ENCODE results near the gene ARL4D.
A peak's percentile ranks its signal among the peaks of the same experiment; 100 is the strongest.

ARL4D gene, protein sequence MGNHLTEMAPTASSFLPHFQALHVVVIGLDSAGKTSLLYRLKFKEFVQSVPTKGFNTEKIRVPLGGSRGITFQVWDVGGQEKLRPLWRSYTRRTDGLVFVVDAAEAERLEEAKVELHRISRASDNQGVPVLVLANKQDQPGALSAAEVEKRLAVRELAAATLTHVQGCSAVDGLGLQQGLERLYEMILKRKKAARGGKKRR

DNA sequence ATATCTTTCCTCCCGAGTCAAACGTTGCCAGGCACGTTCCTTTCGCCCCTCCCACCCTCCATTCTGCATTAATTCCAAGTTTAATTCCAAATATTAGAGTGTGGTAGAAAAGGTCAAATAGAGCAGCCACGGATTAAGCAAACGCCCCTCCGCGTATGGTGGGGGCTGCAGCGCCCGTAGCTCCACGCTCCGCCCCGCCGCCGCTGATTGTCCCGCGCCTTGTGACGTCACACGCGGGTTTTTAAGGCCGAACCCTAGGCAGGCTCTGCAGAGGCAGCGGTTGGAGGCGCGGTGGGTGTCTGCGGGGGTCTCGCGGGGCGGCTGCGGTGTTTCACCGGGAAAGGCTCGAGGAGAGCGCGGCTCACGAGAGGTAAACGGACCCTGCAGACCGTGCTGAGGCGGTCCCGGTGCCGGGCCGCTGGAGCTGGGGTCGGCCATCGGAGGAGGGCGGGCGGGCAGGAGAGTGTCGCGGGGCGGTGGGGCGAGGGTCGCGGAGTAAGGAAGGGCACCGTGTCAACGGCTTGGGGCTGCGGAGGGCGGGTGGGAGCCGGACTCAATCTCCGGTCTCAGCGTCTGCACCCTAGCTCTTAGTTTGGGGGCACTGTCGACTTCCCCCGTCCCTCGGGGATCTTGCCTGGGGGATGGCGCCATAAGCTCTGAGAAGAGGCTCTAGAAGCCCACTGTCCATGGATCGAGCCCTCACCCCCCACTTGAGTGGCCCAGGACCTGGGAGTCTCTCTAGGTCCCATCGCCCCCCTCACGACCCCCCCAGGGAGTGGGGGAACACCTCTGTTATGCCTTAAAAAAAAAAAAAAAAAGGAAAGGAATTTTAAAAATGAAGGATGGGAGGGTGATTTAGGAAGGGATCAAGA is at the start of gene ARL4D:
ARL4D (plus strand) TSS at position 270 of the 872 bp plus-strand sequence. CDS start 740 bp downstream, outside the sequence.
- peaks cover 3% of the 10 kb centered on the region for H3K36me3 ChIP-seq (ENCODE audit: control insufficient read depth, insufficient read depth, low read length)
- peak within 1 kb of the TSS; percentile 75 for H3K9ac ChIP-seq (ENCODE audit: low read length)
- H3K27me3 ChIP-seq (ENCODE audit: control insufficient read depth, insufficient read depth, low read length), result no peaks in the 10 kb centered on the region
- H3K4me1 ChIP-seq (ENCODE audit: control insufficient read depth, insufficient read depth, low read length), result peaks cover 23% of the 10 kb centered on the region
- peak within 1 kb of the TSS; percentile 90 for H3K4me3 ChIP-seq (ENCODE audit: low read length)
- H3K27ac ChIP-seq (ENCODE audit: low read depth, low read length), result peak within 1 kb of the TSS; percentile 95

DNA sequence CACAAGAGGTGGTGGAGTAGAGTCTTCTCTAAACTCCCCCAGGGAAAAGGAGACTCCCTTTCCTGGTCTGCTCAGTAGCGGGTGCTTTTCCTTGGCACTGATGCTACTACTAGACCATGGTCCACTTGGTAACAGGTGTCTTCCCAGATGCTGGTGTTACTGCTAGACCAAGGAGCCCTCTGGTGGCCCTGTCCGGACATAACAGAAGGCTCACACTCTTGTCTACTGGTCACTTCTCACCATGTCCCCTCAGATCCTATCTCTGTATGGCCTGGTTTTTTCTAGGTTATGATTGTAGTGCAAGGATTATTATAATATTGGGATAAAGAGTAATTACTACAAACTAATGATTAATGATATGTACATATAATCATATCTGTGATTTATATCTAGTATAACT is 49.7 kb upstream of the ARL4D start:
- no peak overlapping the region for H3K9ac ChIP-seq (ENCODE audit: low read length)
- no peak overlapping the region for H3K27ac ChIP-seq (ENCODE audit: low read depth, low read length)
- no peaks in the 10 kb centered on the region for H3K27me3 ChIP-seq (ENCODE audit: control insufficient read depth, insufficient read depth, low read length)
- H3K4me1 ChIP-seq (ENCODE audit: control insufficient read depth, insufficient read depth, low read length), result no peaks in the 10 kb centered on the region
- H3K4me3 ChIP-seq (ENCODE audit: low read length), result no peak overlapping the region
- H3K36me3 ChIP-seq (ENCODE audit: control insufficient read depth, insufficient read depth, low read length), result no peaks in the 10 kb centered on the region

DNA sequence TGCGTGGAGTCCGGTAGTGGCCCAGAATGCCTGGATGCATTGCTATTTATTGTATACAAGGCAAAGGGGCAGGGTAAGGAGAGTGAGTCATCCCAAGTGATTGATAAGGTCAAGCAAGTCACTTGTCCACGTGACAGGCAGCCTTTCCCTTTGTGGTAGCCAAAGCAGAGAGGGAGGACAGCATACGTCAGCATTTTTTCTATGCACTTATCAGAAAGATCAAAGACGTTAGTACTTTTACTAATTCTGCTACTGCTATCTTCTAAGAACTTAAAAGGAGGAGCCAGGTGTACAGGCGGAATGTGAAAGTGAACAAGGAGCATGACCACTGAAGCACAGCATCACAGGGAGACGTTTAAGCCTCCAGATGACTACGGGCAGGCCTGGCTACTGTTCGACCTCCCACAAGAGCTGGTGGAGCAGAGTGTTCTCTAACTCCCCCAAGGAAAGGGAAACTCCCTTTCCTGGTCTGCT is 47.9 kb upstream of the ARL4D start:
- Histone ChIP-seq H3K4me1 (ENCODE audit: control insufficient read depth, insufficient read depth, low read length) (no peaks in the 10 kb centered on the region), H3K9ac (ENCODE audit: low read length) (no peak overlapping the region), H3K27ac (ENCODE audit: low read depth, low read length) (no peak overlapping the region), H3K4me3 (ENCODE audit: low read length) (no peak overlapping the region), H3K27me3 (ENCODE audit: control insufficient read depth, insufficient read depth, low read length) (no peaks in the 10 kb centered on the region), H3K36me3 (ENCODE audit: control insufficient read depth, insufficient read depth, low read length) (no peaks in the 10 kb centered on the region)

DNA sequence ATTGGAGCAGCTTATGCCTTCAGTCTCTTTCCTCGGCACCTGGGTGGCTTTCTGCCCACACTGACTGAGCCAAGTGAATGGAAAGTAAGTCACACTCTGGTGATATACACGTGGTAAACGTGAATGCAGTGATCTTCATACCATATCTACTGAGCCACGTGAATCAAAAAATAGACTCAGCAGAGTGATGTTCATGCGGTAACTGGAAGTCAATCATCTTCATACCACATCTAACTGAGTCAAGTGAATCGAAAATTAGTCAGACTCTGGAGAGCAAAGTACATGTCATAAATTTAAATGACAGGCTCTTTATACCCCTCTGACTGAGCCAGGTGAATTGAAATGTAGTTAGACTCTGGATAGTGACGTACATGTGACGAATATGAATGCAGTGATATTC is 47.1 kb upstream of the ARL4D start:
- Histone ChIP-seq H3K27me3 (ENCODE audit: control insufficient read depth, insufficient read depth, low read length) (no peaks in the 10 kb centered on the region), H3K9ac (ENCODE audit: low read length) (no peak overlapping the region), H3K4me3 (ENCODE audit: low read length) (no peak overlapping the region), H3K36me3 (ENCODE audit: control insufficient read depth, insufficient read depth, low read length) (no peaks in the 10 kb centered on the region), H3K27ac (ENCODE audit: low read depth, low read length) (no peak overlapping the region), H3K4me1 (ENCODE audit: control insufficient read depth, insufficient read depth, low read length) (no peaks in the 10 kb centered on the region)

DNA sequence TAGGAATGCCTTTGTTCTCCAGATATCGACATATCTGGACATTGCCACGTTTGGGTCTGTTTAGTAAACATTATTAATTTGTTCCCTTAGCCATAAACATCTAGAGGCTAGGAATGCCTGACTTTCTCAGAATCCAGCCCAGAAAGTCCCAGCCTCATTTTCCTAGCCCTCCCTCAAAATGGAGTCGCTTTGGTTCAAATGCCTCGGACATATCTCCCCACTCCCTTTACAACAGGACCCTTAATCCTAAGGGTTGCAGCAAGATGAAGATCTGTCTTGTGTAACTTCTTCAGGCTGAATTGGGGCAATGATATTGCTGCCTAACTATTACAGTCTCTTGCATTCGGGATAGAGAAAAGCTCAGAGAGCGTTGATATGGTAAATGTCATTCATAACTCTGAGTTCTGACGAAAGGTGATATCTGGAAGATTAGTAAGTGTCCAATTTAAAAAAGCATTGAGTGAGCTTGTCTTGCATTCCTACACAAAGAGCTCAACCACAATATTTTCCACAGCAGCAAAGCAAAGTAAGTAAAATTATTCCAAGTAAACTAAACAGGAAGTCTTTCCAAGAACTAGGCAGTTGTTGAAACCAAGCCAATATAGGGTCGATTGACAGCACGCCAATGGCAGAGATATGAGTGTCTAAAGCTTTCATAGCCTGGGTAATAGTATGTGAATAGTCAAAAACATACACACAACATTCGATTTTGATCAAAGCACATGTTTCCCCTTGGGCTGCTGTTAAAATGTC is 46.0 kb upstream of the ARL4D start:
- H3K36me3 ChIP-seq (ENCODE audit: control insufficient read depth, insufficient read depth, low read length), result no peaks in the 10 kb centered on the region
- no peak overlapping the region for H3K9ac ChIP-seq (ENCODE audit: low read length)
- H3K27ac ChIP-seq (ENCODE audit: low read depth, low read length), result no peak overlapping the region
- H3K4me3 ChIP-seq (ENCODE audit: low read length), result no peak overlapping the region
- H3K4me1 ChIP-seq (ENCODE audit: control insufficient read depth, insufficient read depth, low read length), result no peaks in the 10 kb centered on the region
- H3K27me3 ChIP-seq (ENCODE audit: control insufficient read depth, insufficient read depth, low read length), result no peaks in the 10 kb centered on the region

DNA sequence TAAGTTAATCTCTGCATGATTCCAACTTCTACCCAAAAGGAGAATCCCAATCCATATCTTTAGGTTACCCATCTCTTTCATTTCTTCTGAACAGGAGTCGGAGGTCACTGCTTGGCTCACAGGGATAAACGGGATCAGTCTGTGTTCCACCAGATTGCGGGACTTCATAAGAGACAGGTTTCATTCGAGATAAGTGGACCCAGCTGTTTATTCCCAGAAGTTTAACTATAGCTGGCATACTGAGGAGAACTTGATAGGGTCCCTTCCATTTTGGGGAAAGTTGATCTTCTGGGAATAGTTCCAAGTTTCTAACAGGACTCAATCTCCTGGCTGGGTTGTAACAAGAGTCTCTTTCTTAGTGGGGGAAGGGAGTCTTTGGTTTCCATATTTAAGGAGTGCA is 45.4 kb upstream of the ARL4D start:
- Histone ChIP-seq H3K4me3 (ENCODE audit: low read length) (no peak overlapping the region), H3K27me3 (ENCODE audit: control insufficient read depth, insufficient read depth, low read length) (no peaks in the 10 kb centered on the region), H3K4me1 (ENCODE audit: control insufficient read depth, insufficient read depth, low read length) (no peaks in the 10 kb centered on the region), H3K27ac (ENCODE audit: low read depth, low read length) (no peak overlapping the region), H3K9ac (ENCODE audit: low read length) (no peak overlapping the region), H3K36me3 (ENCODE audit: control insufficient read depth, insufficient read depth, low read length) (no peaks in the 10 kb centered on the region)

DNA sequence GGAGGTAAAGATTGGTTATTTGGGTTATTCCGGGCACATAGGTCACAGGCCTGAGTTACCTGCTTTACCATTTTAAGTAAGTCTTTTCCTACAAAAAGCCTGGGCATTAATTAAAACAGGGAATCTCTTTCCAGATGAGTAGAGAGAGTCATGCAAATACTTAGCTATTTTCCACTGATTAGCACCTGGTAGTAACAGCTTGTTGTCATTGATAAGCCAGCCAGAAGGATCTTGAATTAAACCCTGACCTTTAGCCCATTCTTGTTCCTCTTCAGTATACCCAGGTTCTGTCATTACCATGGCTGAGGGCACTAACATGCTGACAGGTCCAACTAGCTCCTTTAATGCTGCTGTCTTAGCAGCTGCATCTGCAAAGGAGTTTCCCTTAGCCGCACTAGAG is 44.4 kb upstream of the ARL4D start:
- Histone ChIP-seq H3K4me1 (ENCODE audit: control insufficient read depth, insufficient read depth, low read length) (no peaks in the 10 kb centered on the region), H3K4me3 (ENCODE audit: low read length) (no peak overlapping the region), H3K27me3 (ENCODE audit: control insufficient read depth, insufficient read depth, low read length) (no peaks in the 10 kb centered on the region), H3K9ac (ENCODE audit: low read length) (no peak overlapping the region), H3K27ac (ENCODE audit: low read depth, low read length) (no peak overlapping the region), H3K36me3 (ENCODE audit: control insufficient read depth, insufficient read depth, low read length) (no peaks in the 10 kb centered on the region)

DNA sequence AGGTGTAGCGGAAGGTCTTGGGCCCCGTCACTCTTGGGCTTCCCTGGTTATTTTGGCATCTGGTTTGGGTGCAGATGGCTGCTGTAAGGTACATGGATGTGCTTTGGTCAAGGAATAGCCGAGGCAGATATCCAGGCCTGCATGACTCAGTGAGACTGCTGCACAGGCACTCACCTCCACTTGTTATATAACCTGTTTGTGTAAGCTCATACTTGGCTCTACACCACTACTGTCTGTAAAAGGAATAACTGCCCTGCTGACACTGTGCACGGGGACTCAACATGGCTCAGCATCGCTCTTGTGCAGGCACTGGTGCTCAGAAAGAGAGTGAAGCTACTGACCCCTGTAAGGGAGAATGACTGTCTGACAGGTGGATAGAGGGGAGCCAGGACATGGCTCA is 42.3 kb upstream of the ARL4D start:
- Histone ChIP-seq H3K4me1 (ENCODE audit: control insufficient read depth, insufficient read depth, low read length) (peaks cover 8% of the 10 kb centered on the region), H3K36me3 (ENCODE audit: control insufficient read depth, insufficient read depth, low read length) (no peaks in the 10 kb centered on the region), H3K9ac (ENCODE audit: low read length) (no peak overlapping the region), H3K4me3 (ENCODE audit: low read length) (no peak overlapping the region), H3K27me3 (ENCODE audit: control insufficient read depth, insufficient read depth, low read length) (no peaks in the 10 kb centered on the region), H3K27ac (ENCODE audit: low read depth, low read length) (no peak overlapping the region)

DNA sequence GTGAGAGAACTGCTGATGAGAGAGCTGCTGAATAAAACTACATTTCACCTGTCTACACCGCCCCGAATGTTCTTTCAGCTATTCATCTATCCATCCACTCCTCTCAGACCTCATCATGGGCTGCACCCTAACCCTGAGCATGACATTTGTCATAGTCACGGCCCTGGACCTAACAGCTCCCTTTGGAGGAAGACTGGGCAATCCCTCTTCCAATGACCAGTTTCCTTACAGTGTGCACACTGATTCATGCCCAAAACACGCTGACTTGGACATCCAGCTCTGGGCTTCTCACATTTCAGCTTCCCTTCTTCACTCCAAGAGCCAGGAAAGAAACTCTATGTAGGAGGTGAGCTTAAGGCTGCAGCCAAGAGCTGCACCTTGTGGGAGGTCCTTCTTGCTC is 41.8 kb upstream of the ARL4D start:
- Histone ChIP-seq H3K27me3 (ENCODE audit: control insufficient read depth, insufficient read depth, low read length) (no peaks in the 10 kb centered on the region), H3K4me3 (ENCODE audit: low read length) (no peak overlapping the region), H3K36me3 (ENCODE audit: control insufficient read depth, insufficient read depth, low read length) (no peaks in the 10 kb centered on the region), H3K9ac (ENCODE audit: low read length) (no peak overlapping the region), H3K4me1 (ENCODE audit: control insufficient read depth, insufficient read depth, low read length) (peaks cover 8% of the 10 kb centered on the region), H3K27ac (ENCODE audit: low read depth, low read length) (no peak overlapping the region)

DNA sequence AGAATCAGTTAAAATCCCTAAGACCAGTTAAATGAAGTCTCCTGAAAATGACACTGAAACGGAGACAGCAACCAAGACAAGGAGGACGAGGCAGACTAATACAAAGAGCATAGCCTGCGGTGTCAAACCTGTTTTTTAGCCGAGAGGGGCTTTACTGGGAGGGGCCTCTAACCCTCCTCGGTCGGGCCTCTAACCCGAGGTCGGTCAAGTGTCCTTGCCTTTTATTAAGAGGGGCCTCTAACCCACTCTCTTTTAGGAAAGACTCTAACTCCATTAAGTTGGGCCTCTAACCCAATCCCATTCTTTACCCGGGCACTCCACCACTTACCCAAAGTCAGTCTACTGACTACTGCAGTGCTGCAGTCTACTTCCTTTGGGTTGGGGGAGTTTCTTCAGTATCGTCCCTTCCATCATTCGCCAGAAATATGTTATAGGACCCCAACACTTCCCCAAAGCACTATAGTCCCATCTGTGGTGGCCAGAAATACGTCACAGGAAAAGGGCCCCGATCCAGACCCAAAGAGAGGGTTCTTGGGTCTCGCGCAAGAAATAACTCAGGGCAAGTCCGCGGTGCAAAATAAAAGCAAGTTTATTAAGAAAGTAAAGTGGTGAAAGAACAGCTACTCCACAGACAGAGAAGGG is 39.2 kb upstream of the ARL4D start:
- peak overlapping the region; percentile 14 for H3K9ac ChIP-seq (ENCODE audit: low read length)
- peak overlapping the region; percentile 71 for H3K4me3 ChIP-seq (ENCODE audit: low read length)
- peak overlapping the region; percentile 97 for H3K27ac ChIP-seq (ENCODE audit: low read depth, low read length)
- H3K36me3 ChIP-seq (ENCODE audit: control insufficient read depth, insufficient read depth, low read length), result no peaks in the 10 kb centered on the region
- no peaks in the 10 kb centered on the region for H3K27me3 ChIP-seq (ENCODE audit: control insufficient read depth, insufficient read depth, low read length)
- H3K4me1 ChIP-seq (ENCODE audit: control insufficient read depth, insufficient read depth, low read length), result peaks cover 11% of the 10 kb centered on the region

DNA sequence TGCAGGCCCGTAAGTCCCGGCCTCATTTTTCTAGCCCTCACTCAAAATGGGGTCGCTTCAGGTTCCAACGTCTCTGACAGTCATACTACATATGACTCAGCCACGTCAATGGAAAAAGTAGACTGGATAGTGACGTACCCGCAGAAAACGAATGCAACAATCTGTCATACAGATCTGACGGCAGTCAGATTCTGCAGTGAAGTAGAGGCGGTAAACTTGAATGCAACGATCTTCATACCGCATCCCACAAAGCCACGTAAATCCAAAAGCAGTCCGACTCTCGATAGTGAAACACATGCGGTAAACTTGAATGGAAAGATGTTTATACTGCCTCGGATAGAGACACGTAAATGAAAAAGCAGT is 38.4 kb upstream of the ARL4D start:
- peak overlapping the region; percentile 97 for H3K27ac ChIP-seq (ENCODE audit: low read depth, low read length)
- H3K36me3 ChIP-seq (ENCODE audit: control insufficient read depth, insufficient read depth, low read length), result no peaks in the 10 kb centered on the region
- peak overlapping the region; percentile 71 for H3K4me3 ChIP-seq (ENCODE audit: low read length)
- no peaks in the 10 kb centered on the region for H3K27me3 ChIP-seq (ENCODE audit: control insufficient read depth, insufficient read depth, low read length)
- peaks cover 11% of the 10 kb centered on the region for H3K4me1 ChIP-seq (ENCODE audit: control insufficient read depth, insufficient read depth, low read length)
- peak overlapping the region; percentile 66 for H3K9ac ChIP-seq (ENCODE audit: low read length)

Data from rectal smooth muscle tissue (tissue), 1 donor.